VCaP (cell line): ENCODE results near the gene SCAPER.

Experiments
- H3K27ac ChIP-seq: fragments of 450-650 bp; 2 replicates; pipeline ENCODE4 v1.5.1; 2017
- TF ChIP-seq, protein P1 (sequence below): fragments of 450-650 bp; conservative IDR thresholded peaks from 2 replicates; pipeline ENCODE4 v1.5.1; 2017; ENCODE audit warnings: mild to moderate bottlenecking, moderate library complexity

Gene SCAPER

DNA sequence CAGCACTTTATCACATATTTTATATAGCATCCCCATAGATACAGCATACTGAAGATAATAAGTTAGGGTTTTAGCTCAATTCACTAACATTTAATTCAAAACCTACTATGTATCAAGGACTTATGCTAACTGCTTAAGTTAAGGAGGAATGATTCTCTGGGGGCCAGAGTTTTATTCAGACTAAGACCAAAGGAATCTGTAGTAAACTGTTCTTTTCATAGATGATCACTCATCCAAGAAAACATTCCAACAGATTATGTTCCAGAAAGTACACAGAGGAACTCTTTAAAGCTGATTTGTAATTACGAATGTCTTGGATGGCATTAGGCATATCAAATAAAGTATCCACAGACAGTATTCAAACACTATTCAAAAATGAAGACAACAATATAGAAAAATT is 226.4 kb downstream of the SCAPER start:
- no peak overlapping the region for H3K27ac ChIP-seq
- TF ChIP-seq, protein P1, sequence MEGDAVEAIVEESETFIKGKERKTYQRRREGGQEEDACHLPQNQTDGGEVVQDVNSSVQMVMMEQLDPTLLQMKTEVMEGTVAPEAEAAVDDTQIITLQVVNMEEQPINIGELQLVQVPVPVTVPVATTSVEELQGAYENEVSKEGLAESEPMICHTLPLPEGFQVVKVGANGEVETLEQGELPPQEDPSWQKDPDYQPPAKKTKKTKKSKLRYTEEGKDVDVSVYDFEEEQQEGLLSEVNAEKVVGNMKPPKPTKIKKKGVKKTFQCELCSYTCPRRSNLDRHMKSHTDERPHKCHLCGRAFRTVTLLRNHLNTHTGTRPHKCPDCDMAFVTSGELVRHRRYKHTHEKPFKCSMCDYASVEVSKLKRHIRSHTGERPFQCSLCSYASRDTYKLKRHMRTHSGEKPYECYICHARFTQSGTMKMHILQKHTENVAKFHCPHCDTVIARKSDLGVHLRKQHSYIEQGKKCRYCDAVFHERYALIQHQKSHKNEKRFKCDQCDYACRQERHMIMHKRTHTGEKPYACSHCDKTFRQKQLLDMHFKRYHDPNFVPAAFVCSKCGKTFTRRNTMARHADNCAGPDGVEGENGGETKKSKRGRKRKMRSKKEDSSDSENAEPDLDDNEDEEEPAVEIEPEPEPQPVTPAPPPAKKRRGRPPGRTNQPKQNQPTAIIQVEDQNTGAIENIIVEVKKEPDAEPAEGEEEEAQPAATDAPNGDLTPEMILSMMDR = no peak

GRCh38 chr15:76674883-76675282 is 230.3 kb downstream of the SCAPER start:
- TF ChIP-seq, protein P1 = no peak
- H3K27ac ChIP-seq = no peak overlapping the region

DNA sequence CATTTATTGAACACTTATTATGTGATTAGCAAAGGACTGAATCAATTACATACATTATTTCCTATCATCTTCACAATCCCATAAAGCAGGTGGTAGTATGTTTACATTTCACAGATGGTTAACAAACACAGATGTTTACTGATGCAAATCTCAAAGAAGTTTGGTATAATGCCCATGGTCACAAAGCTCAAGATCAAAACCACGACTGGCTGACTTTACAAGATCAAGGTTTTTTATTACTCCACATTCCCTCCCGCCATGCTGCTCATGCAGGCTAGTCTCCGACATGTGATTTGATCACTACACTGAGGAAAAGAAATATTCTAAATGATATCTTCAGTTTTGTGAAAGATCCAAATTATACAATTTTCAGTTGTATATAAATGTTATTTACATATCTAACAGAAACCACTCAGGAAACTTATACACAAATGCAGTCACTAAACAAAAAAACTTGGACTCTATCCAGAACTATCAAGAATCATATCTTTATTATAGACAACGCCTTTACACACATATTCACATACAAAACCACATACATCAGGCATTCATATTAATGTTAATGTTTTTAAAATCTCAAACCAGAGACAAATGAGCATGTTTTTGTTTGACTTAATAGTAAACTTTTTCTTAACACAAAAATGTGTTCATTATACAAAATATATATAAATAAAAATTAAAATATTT is 235.5 kb downstream of the SCAPER start:
- TF ChIP-seq, protein P1 = no peak
- no peak overlapping the region for H3K27ac ChIP-seq

DNA sequence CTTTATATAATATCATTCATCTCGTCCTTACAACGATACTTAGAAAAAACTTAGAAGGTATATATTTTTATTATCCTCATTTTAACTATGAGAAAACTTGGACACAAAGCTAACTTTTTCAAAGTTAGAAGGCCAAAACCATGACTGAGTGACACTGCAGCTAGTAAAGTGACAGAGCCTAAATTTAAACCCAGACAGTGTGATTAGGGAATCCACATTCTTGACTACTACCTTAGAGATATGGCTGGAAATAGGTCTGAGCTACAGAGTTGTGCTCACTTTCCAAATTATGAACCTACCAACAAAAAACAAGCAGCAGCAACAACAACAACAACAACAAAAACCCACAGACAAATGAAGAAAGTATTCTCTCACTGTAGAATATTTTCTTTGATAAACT is 236.2 kb downstream of the SCAPER start:
- TF ChIP-seq, protein P1 = no peak
- H3K27ac ChIP-seq = no peak overlapping the region

GRCh38 chr15:76667943-76668715 is 237.0 kb downstream of the SCAPER start:
- no peak overlapping the region for H3K27ac ChIP-seq
- TF ChIP-seq, protein P1 = no peak

DNA sequence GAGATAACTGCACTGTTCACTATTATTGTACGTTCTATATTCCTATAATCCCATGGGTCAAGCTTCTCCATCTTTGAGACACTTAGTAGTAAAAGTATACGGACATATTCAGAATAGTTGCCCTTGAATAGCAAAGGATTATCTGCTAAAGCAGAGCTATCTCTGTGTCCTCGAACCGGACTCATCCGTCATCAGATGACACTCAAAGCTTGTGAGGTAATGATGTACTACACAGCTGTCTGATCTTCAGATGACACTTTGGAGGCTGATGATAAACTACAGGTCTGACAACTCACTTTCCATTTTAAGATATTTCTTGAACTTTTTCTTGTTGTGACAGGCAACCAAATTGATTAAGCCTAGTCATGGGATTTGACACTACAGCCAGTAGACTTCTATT is 240.2 kb downstream of the SCAPER start:
- H3K27ac ChIP-seq = no peak overlapping the region
- TF ChIP-seq, protein P1 = no peak

DNA sequence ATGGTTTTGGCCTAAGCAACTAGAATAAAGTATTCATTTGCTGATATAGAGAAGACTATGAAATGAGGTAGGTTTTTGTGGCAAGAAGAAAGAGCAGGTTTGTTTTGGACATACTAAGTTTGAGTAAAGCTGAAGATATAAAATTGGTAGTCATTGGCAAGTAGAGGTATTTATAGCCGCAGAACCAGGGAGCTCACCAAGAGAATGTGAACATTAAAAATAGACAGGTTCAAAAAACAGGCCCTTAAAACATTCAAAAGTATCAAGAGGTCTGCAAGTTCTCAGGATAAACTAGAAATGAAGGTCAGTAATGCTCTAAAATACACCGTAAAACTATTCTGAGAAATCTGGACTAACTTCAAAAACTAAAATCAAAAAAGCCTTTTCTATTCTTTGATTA is 240.7 kb downstream of the SCAPER start:
- TF ChIP-seq, protein P1 = no peak
- no peak overlapping the region for H3K27ac ChIP-seq
